ENCODE measurements around the gene NDUFAB1.
"Not testable (repeated sequence)": the region's sequence is repeated elsewhere in the genome, so short reads cannot be mapped to it uniquely, and the experiment has no call there.

The NDUFAB1 gene

GRCh38 chr16:23595951-23596720, at the start of gene NDUFAB1:
NDUFAB1 (minus strand) TSS chr16:23596316; CDS start chr16:23596290, 26 bp downstream.
- no peak for FAIRE-seq

GRCh38 chr16:23642246-23642774, 46.2 kb upstream of the NDUFAB1 start:
- FAIRE-seq = no peak

- peak; percentile 26 for FAIRE-seq
Observed at GRCh38 chr16:23640931-23641765, 45.0 kb upstream of the NDUFAB1 start, which contains the start of the genes DCTN5 and PALB2. DCTN5 (plus strand) TSS chr16:23641466; CDS start chr16:23641543, 77 bp downstream. PALB2 (minus strand) TSS chr16:23641310; CDS start chr16:23641157, 153 bp downstream.

GRCh38 chr16:23640615-23640930, 44.5 kb upstream of the NDUFAB1 start:
- FAIRE-seq = no peak

- no peak for FAIRE-seq
Observed at GRCh38 chr16:23635958-23636357, 39.8 kb upstream of the NDUFAB1 start.

- no peak for FAIRE-seq
Observed at GRCh38 chr16:23634461-23635036, 38.4 kb upstream of the NDUFAB1 start.

GRCh38 chr16:23631874-23632273, 35.8 kb upstream of the NDUFAB1 start:
- FAIRE-seq = not testable (repeated sequence)

GRCh38 chr16:23629516-23629915, 33.4 kb upstream of the NDUFAB1 start:
- FAIRE-seq = no peak

GRCh38 chr16:23624092-23624491, 28.0 kb upstream of the NDUFAB1 start:
- FAIRE-seq = no peak

GRCh38 chr16:23615805-23616204, 19.7 kb upstream of the NDUFAB1 start:
- no peak for FAIRE-seq

- FAIRE-seq = no peak
Observed at GRCh38 chr16:23611936-23612335, 15.8 kb upstream of the NDUFAB1 start.

GRCh38 chr16:23610905-23611304, 14.8 kb upstream of the NDUFAB1 start:
- not testable (repeated sequence) for FAIRE-seq

GRCh38 chr16:23609929-23610328, 13.8 kb upstream of the NDUFAB1 start:
- FAIRE-seq = no peak

GRCh38 chr16:23608194-23608593, 12.1 kb upstream of the NDUFAB1 start:
- no peak for FAIRE-seq

GRCh38 chr16:23607726-23608125, 11.6 kb upstream of the NDUFAB1 start:
- FAIRE-seq = no peak

GRCh38 chr16:23597003-23597756, 1.1 kb upstream of the NDUFAB1 start:
- FAIRE-seq = no peak

- FAIRE-seq = no peak
Observed at GRCh38 chr16:23595246-23595950, 718 bp downstream of the NDUFAB1 start.

- no peak for FAIRE-seq
Observed at GRCh38 chr16:23594186-23594585, 1.9 kb downstream of the NDUFAB1 start.

- no peak for FAIRE-seq
Observed at GRCh38 chr16:23590181-23590580, 5.9 kb downstream of the NDUFAB1 start.

- no peak for FAIRE-seq
Observed at GRCh38 chr16:23587726-23588125, 8.4 kb downstream of the NDUFAB1 start.

GRCh38 chr16:23584186-23585076, 11.7 kb downstream of the NDUFAB1 start:
- FAIRE-seq = no peak

All from endometrium (tissue), 2 donors.